T-helper 1 cell treated with Interleukin-12 subunit alpha and Interleukin-12 subunit beta and Interleukin-4 antibody, amounts not matched to agents 30 μg/mL and 1 μg/mL, for 36 hours (primary cell): ENCODE measurements around the gene CASZ1.

Experiments used
- H3K27ac Mint-ChIP-seq: one replicate; pipeline ENCODE4 v1.8.0; 2021; ENCODE audit warnings: mild to moderate bottlenecking, mixed read lengths
- H3K27me3 Mint-ChIP-seq: one replicate; pipeline ENCODE4 v1.8.0; 2021; ENCODE audit warnings: low read depth, mixed read lengths
- H3K36me3 Mint-ChIP-seq: one replicate; pipeline ENCODE4 v1.8.0; 2021; ENCODE audit warnings: low read depth, mixed read lengths
- H3K4me1 Mint-ChIP-seq: one replicate; pipeline ENCODE4 v1.8.0; 2021; ENCODE audit warnings: low read depth, mixed read lengths
- H3K4me3 Mint-ChIP-seq: one replicate; pipeline ENCODE4 v1.8.0; 2021; ENCODE audit warnings: mild to moderate bottlenecking, moderate library complexity, mixed read lengths
- H3K9me3 Mint-ChIP-seq: one replicate; pipeline ENCODE4 v1.8.0; 2021; ENCODE audit warnings: mixed read lengths

The CASZ1 gene

GRCh38 chr1:10777749-10778574 lies 18.5 kb downstream of the CASZ1 start:
- Mint-ChIP-seq H3K9me3 (no peaks in the 10 kb centered on the region), H3K36me3 (no peaks in the 10 kb centered on the region), H3K27ac (no peak overlapping the region), H3K4me3 (no peak overlapping the region), H3K27me3 (no peaks in the 10 kb centered on the region), H3K4me1 (no peaks in the 10 kb centered on the region)

- no peak overlapping the region for H3K27ac Mint-ChIP-seq
- H3K27me3 Mint-ChIP-seq, result no peaks in the 10 kb centered on the region
- H3K36me3 Mint-ChIP-seq, result no peaks in the 10 kb centered on the region
- H3K4me3 Mint-ChIP-seq, result no peak overlapping the region
- H3K9me3 Mint-ChIP-seq, result no peaks in the 10 kb centered on the region
- no peaks in the 10 kb centered on the region for H3K4me1 Mint-ChIP-seq
These were observed 20.1 kb downstream of the CASZ1 start for GRCh38 chr1:10776190-10776905.

GRCh38 chr1:10775763-10776162 lies 20.7 kb downstream of the CASZ1 start:
- Mint-ChIP-seq H3K27ac (no peak overlapping the region), H3K27me3 (no peaks in the 10 kb centered on the region), H3K36me3 (no peaks in the 10 kb centered on the region), H3K9me3 (no peaks in the 10 kb centered on the region), H3K4me1 (no peaks in the 10 kb centered on the region), H3K4me3 (no peak overlapping the region)

GRCh38 chr1:10774615-10775310 lies 21.7 kb downstream of the CASZ1 start:
- no peaks in the 10 kb centered on the region for H3K36me3 Mint-ChIP-seq
- H3K27me3 Mint-ChIP-seq, result no peaks in the 10 kb centered on the region
- H3K4me1 Mint-ChIP-seq, result no peaks in the 10 kb centered on the region
- H3K27ac Mint-ChIP-seq, result no peak overlapping the region
- H3K9me3 Mint-ChIP-seq, result no peaks in the 10 kb centered on the region
- H3K4me3 Mint-ChIP-seq, result no peak overlapping the region

GRCh38 chr1:10773851-10774614 lies 22.4 kb downstream of the CASZ1 start:
- Mint-ChIP-seq H3K9me3 (no peaks in the 10 kb centered on the region), H3K4me1 (no peaks in the 10 kb centered on the region), H3K4me3 (no peak overlapping the region)

GRCh38 chr1:10773376-10773775 lies 23.1 kb downstream of the CASZ1 start:
- no peak overlapping the region for H3K27ac Mint-ChIP-seq
- no peaks in the 10 kb centered on the region for H3K9me3 Mint-ChIP-seq
- no peaks in the 10 kb centered on the region for H3K27me3 Mint-ChIP-seq
- no peaks in the 10 kb centered on the region for H3K4me1 Mint-ChIP-seq
- H3K4me3 Mint-ChIP-seq, result no peak overlapping the region
- no peaks in the 10 kb centered on the region for H3K36me3 Mint-ChIP-seq

More at GRCh38 chr1:10773851-10774614, 22.4 kb downstream of the CASZ1 start:
- Mint-ChIP-seq H3K27ac (no peak overlapping the region), H3K36me3 (no peaks in the 10 kb centered on the region), H3K27me3 (no peaks in the 10 kb centered on the region)

GRCh38 chr1:10772711-10773110 lies 23.7 kb downstream of the CASZ1 start:
- H3K9me3 Mint-ChIP-seq, result no peaks in the 10 kb centered on the region
- no peak overlapping the region for H3K4me3 Mint-ChIP-seq
- H3K4me1 Mint-ChIP-seq, result no peaks in the 10 kb centered on the region
- no peak overlapping the region for H3K27ac Mint-ChIP-seq
- H3K36me3 Mint-ChIP-seq, result no peaks in the 10 kb centered on the region
- no peaks in the 10 kb centered on the region for H3K27me3 Mint-ChIP-seq

GRCh38 chr1:10771789-10772188 lies 24.7 kb downstream of the CASZ1 start:
- Mint-ChIP-seq H3K4me1 (no peaks in the 10 kb centered on the region), H3K36me3 (no peaks in the 10 kb centered on the region), H3K27me3 (no peaks in the 10 kb centered on the region), H3K4me3 (no peak overlapping the region), H3K27ac (no peak overlapping the region), H3K9me3 (no peaks in the 10 kb centered on the region)

- H3K27me3 Mint-ChIP-seq, result no peaks in the 10 kb centered on the region
- no peak overlapping the region for H3K4me3 Mint-ChIP-seq
- H3K4me1 Mint-ChIP-seq, result no peaks in the 10 kb centered on the region
- no peaks in the 10 kb centered on the region for H3K36me3 Mint-ChIP-seq
- H3K9me3 Mint-ChIP-seq, result no peaks in the 10 kb centered on the region
- no peak overlapping the region for H3K27ac Mint-ChIP-seq
These were observed 27.9 kb downstream of the CASZ1 start for GRCh38 chr1:10768552-10768951.

- Mint-ChIP-seq H3K9me3 (no peaks in the 10 kb centered on the region), H3K36me3 (no peaks in the 10 kb centered on the region), H3K4me1 (no peaks in the 10 kb centered on the region), H3K27ac (no peak overlapping the region), H3K4me3 (no peak overlapping the region), H3K27me3 (no peaks in the 10 kb centered on the region)
These were observed 29.2 kb downstream of the CASZ1 start for GRCh38 chr1:10767282-10767681.

GRCh38 chr1:10765734-10766478 lies 30.5 kb downstream of the CASZ1 start:
- no peaks in the 10 kb centered on the region for H3K27me3 Mint-ChIP-seq
- no peak overlapping the region for H3K27ac Mint-ChIP-seq
- H3K36me3 Mint-ChIP-seq, result no peaks in the 10 kb centered on the region
- no peaks in the 10 kb centered on the region for H3K9me3 Mint-ChIP-seq
- H3K4me3 Mint-ChIP-seq, result no peak overlapping the region
- no peaks in the 10 kb centered on the region for H3K4me1 Mint-ChIP-seq

GRCh38 chr1:10765304-10765703 lies 31.1 kb downstream of the CASZ1 start:
- Mint-ChIP-seq H3K36me3 (no peaks in the 10 kb centered on the region), H3K4me3 (no peak overlapping the region), H3K27ac (no peak overlapping the region), H3K27me3 (no peaks in the 10 kb centered on the region), H3K9me3 (no peaks in the 10 kb centered on the region), H3K4me1 (no peaks in the 10 kb centered on the region)

GRCh38 chr1:10764296-10764798 lies 32.1 kb downstream of the CASZ1 start:
- no peaks in the 10 kb centered on the region for H3K9me3 Mint-ChIP-seq
- no peaks in the 10 kb centered on the region for H3K36me3 Mint-ChIP-seq
- H3K4me1 Mint-ChIP-seq, result no peaks in the 10 kb centered on the region
- no peak overlapping the region for H3K27ac Mint-ChIP-seq
- H3K4me3 Mint-ChIP-seq, result no peak overlapping the region
- H3K27me3 Mint-ChIP-seq, result no peaks in the 10 kb centered on the region
